GM12873 (cell line): Measurements from ENCODE around the gene OGFOD1.

Source experiments
- CTCF ChIP-seq: IDR thresholded peaks from 2 replicates; pipeline ENCODE4 v1.5.1; 2012; ENCODE audit warnings: low read depth, mild to moderate bottlenecking, moderate library complexity, low read length, control low read depth; ENCODE audit not compliant: insufficient read depth; ENCODE audit errors: missing control alignments

The OGFOD1 gene

DNA sequence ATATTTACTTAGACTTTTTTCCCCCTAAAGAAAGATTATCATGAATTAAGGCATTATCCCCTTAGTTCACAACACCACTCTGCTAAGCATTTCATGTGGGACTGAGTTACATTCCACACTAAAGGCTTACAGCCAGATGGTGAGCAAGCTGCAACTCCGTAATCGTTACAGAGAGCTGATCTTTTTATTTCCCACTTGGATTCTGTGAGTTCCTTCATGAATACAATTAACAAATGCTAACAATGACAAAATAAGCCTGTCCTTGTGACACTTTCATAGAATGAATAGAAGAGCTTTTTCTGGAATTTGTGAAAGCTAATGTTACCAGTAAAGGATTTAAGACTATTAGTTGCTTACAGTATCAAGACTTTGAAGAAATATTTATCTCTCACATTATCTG, 8.7 kb downstream of the OGFOD1 start:
- TF ChIP-seq CTCF = no peak

DNA sequence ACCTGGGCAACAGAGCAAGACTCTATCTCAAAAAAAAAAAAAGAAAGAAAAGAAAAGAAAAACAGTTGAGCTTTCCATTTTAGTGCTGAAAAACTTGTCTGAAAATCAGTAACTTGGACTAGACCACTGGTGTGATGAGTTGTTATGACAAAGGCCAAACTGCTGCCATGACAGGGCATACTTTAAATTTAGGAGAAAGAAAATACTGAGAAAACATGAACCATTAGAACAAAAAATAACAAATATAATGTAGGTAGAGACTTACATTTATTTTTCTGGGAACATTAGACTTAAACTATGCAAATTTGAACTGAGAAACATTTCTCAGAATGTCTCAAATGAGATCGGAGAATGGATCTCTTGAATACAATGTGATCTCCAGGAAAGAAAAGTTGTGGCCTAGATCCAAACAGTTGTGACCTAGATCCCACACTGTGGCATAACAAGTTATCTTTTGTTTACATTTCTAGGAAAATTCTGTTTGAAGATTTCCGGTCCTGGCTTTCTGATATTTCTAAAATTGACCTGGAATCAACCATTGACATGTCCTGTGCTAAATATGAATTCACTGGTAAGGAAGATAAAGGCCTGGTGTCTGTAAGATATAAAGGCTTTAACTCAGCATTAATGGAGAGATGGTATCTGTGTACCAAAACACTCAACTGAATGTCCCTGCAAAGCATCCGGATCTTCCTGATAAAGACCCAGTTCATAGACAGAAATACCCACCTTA, 10.9 kb downstream of the OGFOD1 start:
- no peak for TF ChIP-seq CTCF

GRCh38 chr16:56463153-56463552, 11.8 kb downstream of the OGFOD1 start:
- TF ChIP-seq CTCF = no peak

DNA sequence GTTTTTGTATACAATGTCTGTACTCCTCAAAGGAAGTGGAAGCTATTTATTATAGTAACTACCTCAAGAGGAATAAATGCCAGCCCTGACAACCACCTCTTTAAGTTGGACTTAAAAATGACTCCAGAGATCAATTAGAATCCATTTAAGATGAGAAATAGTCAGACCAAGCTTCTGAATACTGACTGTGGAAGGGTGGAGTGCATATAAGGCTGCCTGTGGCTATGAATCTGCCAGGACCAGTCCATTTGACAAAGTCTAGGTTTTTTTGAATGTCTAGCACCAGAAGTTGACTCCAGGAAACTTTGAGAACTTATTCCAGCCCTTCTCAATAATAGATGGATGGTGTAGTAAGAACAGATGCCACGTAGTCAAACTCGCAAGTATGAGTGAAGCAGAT, 15.0 kb downstream of the OGFOD1 start:
- TF ChIP-seq CTCF = no peak

DNA sequence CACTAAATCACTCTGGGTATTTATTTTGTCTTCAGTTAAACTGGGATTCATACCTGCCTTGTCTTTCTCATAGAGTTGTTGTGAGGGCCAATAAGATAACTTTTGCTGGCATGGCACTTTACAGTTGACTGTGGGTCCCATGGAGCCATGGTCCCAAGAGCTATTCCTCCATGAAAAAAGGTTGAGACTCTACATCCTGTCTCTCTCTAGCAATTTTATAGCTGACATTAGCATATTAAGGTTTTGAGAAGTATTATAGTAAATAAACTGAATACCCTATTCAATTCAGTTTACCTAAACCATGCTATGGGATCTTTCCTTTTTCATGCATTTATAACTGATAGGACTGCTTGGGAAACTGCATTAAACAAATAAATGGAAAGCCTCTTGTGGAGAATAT, 17.4 kb downstream of the OGFOD1 start:
- TF ChIP-seq CTCF = no peak

DNA sequence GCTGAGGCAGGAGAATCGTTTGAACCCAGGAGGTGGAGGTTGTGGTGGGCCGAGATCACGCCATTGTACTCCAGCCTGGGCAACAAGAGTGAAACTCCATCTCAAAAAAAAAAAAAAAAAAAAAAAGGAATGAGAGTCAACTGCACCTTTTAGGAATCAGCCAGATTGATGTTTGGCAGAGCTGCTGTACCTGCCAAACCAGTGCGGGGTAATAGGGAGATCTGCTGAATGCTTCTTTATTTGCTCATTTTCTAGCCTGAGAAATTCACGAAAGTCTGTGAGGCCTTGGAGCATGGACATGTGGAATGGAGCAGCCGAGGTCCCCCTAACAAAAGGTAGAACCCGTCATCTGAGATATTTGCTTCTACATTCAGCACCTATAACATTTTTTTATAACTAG, 18.4 kb downstream of the OGFOD1 start:
- TF ChIP-seq CTCF = no peak

- no peak for TF ChIP-seq CTCF
These were observed 18.9 kb downstream of the OGFOD1 start for GRCh38 chr16:56470232-56470631.
